GM23248 (cell line): ENCODE measurements around the gene RGS14.

Experiments
- EZH2 ChIP-seq: fragments of 200-600 bp; sonication (generic); IDR thresholded peaks from 2 replicates; pipeline ENCODE4 v1.6.1; 2018; ENCODE audit warnings: antibody characterized with exemption, mild to moderate bottlenecking; ENCODE audit not compliant: insufficient read depth, poor library complexity, severe bottlenecking
- EZH2phosphoT487 ChIP-seq: fragments of 200-600 bp; sonication (generic); IDR thresholded peaks from 2 replicates; pipeline ENCODE4 v1.6.1; 2018; ENCODE audit warnings: antibody characterized with exemption, moderate library complexity, mild to moderate bottlenecking, low read depth; ENCODE audit not compliant: insufficient read depth

DNA sequence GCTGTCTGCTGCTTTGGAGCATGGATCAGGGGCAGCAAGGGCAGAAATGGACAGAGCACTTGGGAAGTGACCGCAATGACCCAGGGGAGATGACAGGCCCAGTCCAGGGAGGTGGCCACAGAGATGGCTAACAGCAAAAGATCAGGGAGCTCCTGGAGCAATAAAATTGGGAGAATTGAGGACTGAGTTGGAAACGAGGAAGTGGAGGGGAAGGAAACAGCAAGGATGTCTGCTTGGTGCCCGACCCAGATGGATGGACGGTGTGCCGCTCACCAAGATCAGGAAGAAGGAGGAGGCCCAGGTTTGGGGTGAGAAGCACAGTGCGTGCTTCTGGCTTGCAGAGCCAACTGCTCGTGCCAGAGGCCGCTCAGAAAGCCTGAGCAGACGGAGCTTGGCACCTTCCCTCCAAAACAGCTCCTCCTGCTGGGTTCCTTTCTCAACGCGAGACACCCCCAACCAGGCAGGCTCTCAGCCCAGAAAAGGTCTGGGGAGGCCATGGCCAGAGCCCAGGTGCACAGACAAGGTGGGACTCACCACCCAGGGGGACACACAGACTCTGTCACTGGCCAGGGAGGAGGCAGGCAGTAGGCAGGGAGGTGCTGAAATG, 24.8 kb downstream of the RGS14 start:
- TF ChIP-seq EZH2phosphoT487, result no peak
- no peak for TF ChIP-seq EZH2
